ENCODE results near the gene PTCD3.
A peak's percentile ranks its signal among the peaks of the same experiment; 100 is the strongest.

Gene PTCD3

GRCh38 chr2:86143926-86144685 lies 38.1 kb downstream of the PTCD3 start:
- DNase-seq (ENCODE audit: low read depth) = no peak

GRCh38 chr2:86147793-86148192 lies 41.8 kb downstream of the PTCD3 start:
- no peak for DNase-seq (ENCODE audit: low read depth)

GRCh38 chr2:86150502-86150901 lies 44.5 kb downstream of the PTCD3 start:
- DNase-seq (ENCODE audit: low read depth) = no peak

GRCh38 chr2:86157009-86157556 lies 51.0 kb downstream of the PTCD3 start:
- no peak for DNase-seq (ENCODE audit: low read depth)

- DNase-seq (ENCODE audit: low read depth) = no peak
Measured at GRCh38 chr2:86158286-86158685, 52.3 kb downstream of the PTCD3 start.

- DNase-seq (ENCODE audit: low read depth) = no peak
Measured at GRCh38 chr2:86160156-86160952, 54.3 kb downstream of the PTCD3 start.

GRCh38 chr2:86170449-86170848 lies 64.4 kb downstream of the PTCD3 start:
- no peak for DNase-seq (ENCODE audit: low read depth)

GRCh38 chr2:86171295-86171694 lies 65.3 kb downstream of the PTCD3 start:
- DNase-seq (ENCODE audit: low read depth) = no peak

- DNase-seq (ENCODE audit: low read depth) = no peak
Measured at GRCh38 chr2:86172610-86173009, 66.6 kb downstream of the PTCD3 start.

- DNase-seq (ENCODE audit: low read depth) = no peak
Measured at GRCh38 chr2:86174445-86174844, 68.4 kb downstream of the PTCD3 start.

GRCh38 chr2:86175828-86176227 lies 69.8 kb downstream of the PTCD3 start:
- no peak for DNase-seq (ENCODE audit: low read depth)

GRCh38 chr2:86176597-86176996 lies 70.6 kb downstream of the PTCD3 start:
- no peak for DNase-seq (ENCODE audit: low read depth)

GRCh38 chr2:86185517-86186212 lies 79.6 kb downstream of the PTCD3 start:
- DNase-seq (ENCODE audit: low read depth) = no peak

GRCh38 chr2:86186431-86186830 lies 80.4 kb downstream of the PTCD3 start:
- DNase-seq (ENCODE audit: low read depth) = no peak

- peak; percentile 56 for DNase-seq (ENCODE audit: low read depth)
Measured at GRCh38 chr2:86189782-86190416, 83.9 kb downstream of the PTCD3 start.
